Liver (tissue), 9 donors: Measurements from ENCODE around the gene ANKS3. TPM values are rescaled to one million over a fixed set of nuclear protein-coding genes. Genes with fewer than 3 reads are reported as not detected.

Source experiments
- DNase-seq: peaks from one replicate; pipeline ENCODE4 v3.0.0-alpha.2; 2017; ENCODE audit warnings: low spot score
- H3K27ac ChIP-seq, 2 donors: one replicate each; pipeline ENCODE4 v1.7.0; 2013; ENCODE audit warnings: inconsistent platforms in 2 of 2, low read length in 2 of 2, control low read depth in 1 of 2, low read depth in 1 of 2, mild to moderate bottlenecking in 1 of 2
- H3K27me3 ChIP-seq, 4 donors: one replicate each; pipeline versions ENCODE4 v1.6.1 to v1.7.0; 2013; ENCODE audit warnings: low read length in 3 of 4, inconsistent platforms in 1 of 4, mild to moderate bottlenecking in 1 of 4, moderate library complexity in 1 of 4; ENCODE audit not compliant: control insufficient read depth in 4 of 4, insufficient read depth in 4 of 4
- H3K36me3 ChIP-seq, 4 donors: one replicate each; pipeline versions ENCODE4 v1.6.1 to v1.7.0; 2013; ENCODE audit warnings: low read length in 3 of 4, mild to moderate bottlenecking in 3 of 4, low read depth in 1 of 4, moderate library complexity in 1 of 4; ENCODE audit not compliant: control insufficient read depth in 4 of 4, insufficient read depth in 3 of 4
- H3K4me1 ChIP-seq, 4 donors: one replicate each; pipeline versions ENCODE4 v1.6.1 to v1.7.0; 2013; ENCODE audit warnings: low read length in 3 of 4, mild to moderate bottlenecking in 3 of 4, moderate library complexity in 1 of 4; ENCODE audit not compliant: control insufficient read depth in 4 of 4, insufficient read depth in 4 of 4
- H3K4me3 ChIP-seq, 3 donors: one replicate each; pipeline versions ENCODE4 v1.6.1 to v1.7.0; 2013; ENCODE audit warnings: low read length in 3 of 3, control low read depth in 1 of 3, low read depth in 1 of 3, mild to moderate bottlenecking in 1 of 3
- H3K9ac ChIP-seq, 2 donors: one replicate each; pipeline ENCODE4 v1.7.0; 2013; ENCODE audit warnings: low read length in 2 of 2, mild to moderate bottlenecking in 2 of 2, moderate library complexity in 2 of 2, control low read depth in 1 of 2, low read depth in 1 of 2
- H3K9me3 ChIP-seq, 4 donors: one replicate each; pipeline versions ENCODE4 v1.6.1 to v1.7.0; 2013; ENCODE audit warnings: low read length in 3 of 4; ENCODE audit not compliant: control insufficient read depth in 4 of 4
- ATF3 ChIP-seq: IDR thresholded peaks from 2 replicates; pipeline ENCODE4 v1.6.1; 2016; ENCODE audit warnings: antibody characterized with exemption
- CTCF ChIP-seq: fragments of 150-350 bp; IDR thresholded peaks from 2 replicates; pipeline ENCODE4 v1.5.1; 2017; ENCODE audit warnings: improper control_type of control experiment, low read depth, low read length; ENCODE audit not compliant: missing input control
- EGR1 ChIP-seq, 2 donors: IDR thresholded peaks; 2 replicates each; pipeline ENCODE4 v1.6.1; 2016 to 2018; ENCODE audit warnings: antibody characterized with exemption in 2 of 2, low read depth in 2 of 2
- FOXA1 ChIP-seq: IDR thresholded peaks from 2 replicates; pipeline ENCODE4 v1.6.1; 2016; ENCODE audit warnings: antibody characterized with exemption
- FOXA2 ChIP-seq: IDR thresholded peaks from 2 replicates; pipeline ENCODE4 v1.6.1; 2016; ENCODE audit warnings: antibody characterized with exemption
- GABPA ChIP-seq, 2 donors: IDR thresholded peaks in 1 of 2; conservative IDR thresholded peaks in 1 of 2; 2 replicates each; pipeline ENCODE4 v1.6.1; 2016; ENCODE audit warnings: antibody characterized with exemption in 2 of 2, mild to moderate bottlenecking in 1 of 2, moderate library complexity in 1 of 2
- HNF4A ChIP-seq, 2 donors: conservative IDR thresholded peaks; 2 replicates each; pipeline ENCODE4 v1.6.1; 2016; ENCODE audit warnings: antibody characterized with exemption in 2 of 2, mild to moderate bottlenecking in 2 of 2
- HNF4G ChIP-seq: IDR thresholded peaks from 2 replicates; pipeline ENCODE4 v1.6.1; 2016; ENCODE audit warnings: antibody characterized with exemption
- JUND ChIP-seq, 2 donors: IDR thresholded peaks; 2 replicates each; pipeline ENCODE4 v1.6.1; 2016; ENCODE audit warnings: antibody characterized with exemption in 2 of 2
- MAX ChIP-seq: IDR thresholded peaks from 2 replicates; pipeline ENCODE4 v1.6.1; 2016; ENCODE audit warnings: antibody characterized with exemption
- NR2F2 ChIP-seq: IDR thresholded peaks from 2 replicates; pipeline ENCODE4 v1.6.1; 2016; ENCODE audit warnings: antibody characterized with exemption
- RAD21 ChIP-seq, 2 donors: IDR thresholded peaks; 2 replicates each; pipeline ENCODE4 v1.6.1; 2016; ENCODE audit warnings: antibody characterized with exemption in 2 of 2, mild to moderate bottlenecking in 2 of 2
- REST ChIP-seq: IDR thresholded peaks from 2 replicates; pipeline ENCODE4 v1.6.1; 2016; ENCODE audit warnings: antibody characterized with exemption, mild to moderate bottlenecking
- RXRA ChIP-seq, 2 donors: IDR thresholded peaks; 2 replicates each; pipeline ENCODE4 v1.6.1; 2017 to 2018; ENCODE audit warnings: antibody characterized with exemption in 2 of 2, mild to moderate bottlenecking in 1 of 2
- SP1 ChIP-seq: IDR thresholded peaks from 2 replicates; pipeline ENCODE4 v1.6.1; 2018; ENCODE audit warnings: antibody characterized with exemption, mild to moderate bottlenecking
- TAF1 ChIP-seq: conservative IDR thresholded peaks from 2 replicates; pipeline ENCODE4 v1.6.1; 2016; ENCODE audit warnings: antibody characterized with exemption, mild to moderate bottlenecking
- YY1 ChIP-seq: IDR thresholded peaks from 2 replicates; pipeline ENCODE4 v1.6.1; 2016; ENCODE audit warnings: antibody characterized with exemption, mild to moderate bottlenecking
- ZBTB33 ChIP-seq: IDR thresholded peaks from 2 replicates; pipeline ENCODE4 v1.6.1; 2016; ENCODE audit warnings: antibody characterized with exemption
- WGBS: extraction: QIAGEN DNeasy Blood & Tissue Kit; methylation state at CpG from one replicate; pipeline ENCODE4 v1.1.7; 2013; 5-methylcytosine and 5-hydroxymethylcytosine counted together
- polyA plus RNA-seq, 2 donors: library from polyadenylated mRNA; stranded (reverse) in 1 of 2; unstranded in 1 of 2; fragments of 200-250 nt in 1 of 2; fragments of >200 nt in 1 of 2; fragmentation: Nextera tagmentation in 1 of 2; extraction: Ambion mirVana in 1 of 2; gene quantifications; one replicate each; pipeline versions ENCODE4 v1.2.1 to v1.2.3, GENCODE V29; 2013 to 2015
- total RNA-seq, 2 donors: library from RNA; depleted of rRNA; stranded (reverse); fragments of >200 nt; gene quantifications; one replicate each; pipeline ENCODE4 v1.2.3, GENCODE V29; 2014
- donor health status: healthy.
- donor health status: healthy.
- donor health status: healthy.
- donor health status: healthy.
- donor health status: healthy.

The ANKS3 gene
- total and polyA plus RNA-seq, 4 donors: 4.0 to 14.0 (median 4.7) TPM

- DNase-seq: peak; percentile 47
- peaks cover 18 to 59% (median 40%) of the 10 kb centered on the region in 4 donors for H3K4me1 ChIP-seq
- H3K4me3 ChIP-seq: peak overlapping the region in 2 of 3 donors; percentile 0 to 6
- no peak for TF ChIP-seq JUND (IDR thresholded peaks at IDR 0.05)
- TF ChIP-seq RXRA (IDR thresholded peaks at IDR 0.05): no peak
- no peak for TF ChIP-seq SP1
- no peak for TF ChIP-seq ZBTB33
- no peak for TF ChIP-seq FOXA1
- TF ChIP-seq CTCF: no peak
- TF ChIP-seq HNF4A (conservative IDR thresholded peaks at IDR 0.05): peak; percentile 77 to 86
- peak; percentile 17 for TF ChIP-seq HNF4G
- no peak for TF ChIP-seq GABPA (IDR thresholded peaks at IDR 0.05 in 1 of 2, conservative IDR thresholded peaks at IDR 0.05 in 1 of 2)
- peak; percentile 5 for TF ChIP-seq REST
- no peak for TF ChIP-seq ATF3
- TF ChIP-seq FOXA2: no peak
- peak; percentile 52 for TF ChIP-seq NR2F2
- TF ChIP-seq TAF1: no peak
- TF ChIP-seq YY1: peak; percentile 77
- peak; percentile 26 to 36 for TF ChIP-seq RAD21 (IDR thresholded peaks at IDR 0.05)
- no peak for TF ChIP-seq EGR1 (IDR thresholded peaks at IDR 0.05; ENCODE audit: low read depth in 2 of 2)
- TF ChIP-seq MAX: peak; percentile 14
- peak overlapping the region; percentile 95 to 96 for H3K27ac ChIP-seq
- H3K9me3 ChIP-seq: no peaks in the 10 kb centered on the region
- H3K27me3 ChIP-seq: no peaks in the 10 kb centered on the region
- 19% methylated on average over 26 of the region's 26 CpGs for WGBS
- peak overlapping the region in 1 of 2 donors; percentile 33 for H3K9ac ChIP-seq
- H3K36me3 ChIP-seq: peaks cover 2 to 19% (median 17%) of the 10 kb centered on the region in 4 donors
These were observed 69.3 kb downstream of the ANKS3 start for GRCh38 chr16:4664538-4665418.
